AG09309 (cell line): ENCODE data around the gene RPL18A.

ENCODE experiments used
- DNase-seq: peaks from one replicate; pipeline ENCODE4 v3.0.0-alpha.2; 2010; ENCODE audit warnings: low read depth
- H3K4me3 ChIP-seq: 2 replicates; pipeline ENCODE4 v1.5.1; 2011; ENCODE audit warnings: mild to moderate bottlenecking, low read depth, low read length, moderate library complexity; ENCODE audit not compliant: control insufficient read depth
- CTCF ChIP-seq: IDR thresholded peaks from 2 replicates; pipeline ENCODE4 v1.5.1; 2011; ENCODE audit warnings: mild to moderate bottlenecking, low read depth, low read length, inconsistent platforms; ENCODE audit not compliant: insufficient read depth, control insufficient read depth; ENCODE audit errors: missing control alignments

RPL18A gene

GRCh38 chr19:17862711-17863519, 3.2 kb downstream of the RPL18A start:
- H3K4me3 ChIP-seq, result no peak overlapping the region
- DNase-seq, result no peak
- TF ChIP-seq CTCF, result no peak

GRCh38 chr19:17863520-17864182, 3.9 kb downstream of the RPL18A start:
- H3K4me3 ChIP-seq, result no peak overlapping the region
- DNase-seq, result no peak
- TF ChIP-seq CTCF, result no peak

GRCh38 chr19:17865364-17866311, 5.9 kb downstream of the RPL18A start:
- H3K4me3 ChIP-seq, result no peak overlapping the region
- no peak for DNase-seq
- TF ChIP-seq CTCF, result no peak

GRCh38 chr19:17866312-17866963, 6.7 kb downstream of the RPL18A start:
- no peak for DNase-seq
- no peak overlapping the region for H3K4me3 ChIP-seq
- TF ChIP-seq CTCF, result no peak

- DNase-seq, result no peak
- TF ChIP-seq CTCF, result no peak
- H3K4me3 ChIP-seq, result no peak overlapping the region
These were observed 7.3 kb downstream of the RPL18A start for GRCh38 chr19:17866964-17867486.

- no peak for DNase-seq
- H3K4me3 ChIP-seq, result no peak overlapping the region
- no peak for TF ChIP-seq CTCF
These were observed 9.0 kb downstream of the RPL18A start for GRCh38 chr19:17868669-17869068.
